WERI-Rb-1 (cell line): ENCODE measurements around the gene SQSTM1.
"Not testable (repeated sequence)": the region's sequence is repeated elsewhere in the genome, so short reads cannot be mapped to it uniquely, and the experiment has no call there.

ENCODE experiments used
- DNase-seq: peaks from one replicate; pipeline ENCODE4 v3.0.0-alpha.2; 2020
- H3K27ac ChIP-seq: fragments of 250-450 bp; sonication (Bioruptor Pico); 2 replicates; pipeline ENCODE4 v1.5.1; 2020; ENCODE audit warnings: mild to moderate bottlenecking, moderate library complexity
- H3K27me3 ChIP-seq: fragments of 250-450 bp; sonication (Bioruptor Pico); 2 replicates; pipeline ENCODE4 v1.5.1; 2021; ENCODE audit warnings: mild to moderate bottlenecking, low read depth, moderate library complexity; ENCODE audit not compliant: insufficient read depth, severe bottlenecking
- H3K36me3 ChIP-seq: fragments of 250-450 bp; sonication (Bioruptor Pico); 2 replicates; pipeline ENCODE4 v1.5.1; 2020; ENCODE audit warnings: mild to moderate bottlenecking, moderate library complexity
- H3K4me3 ChIP-seq: 2 replicates; pipeline ENCODE4 v1.5.1; 2011; ENCODE audit warnings: low read depth, mild to moderate bottlenecking, control low read depth, low read length
- H3K9me3 ChIP-seq: fragments of 250-450 bp; sonication (Bioruptor Pico); 2 replicates; pipeline ENCODE4 v1.5.1; 2021; ENCODE audit warnings: mild to moderate bottlenecking, moderate library complexity; ENCODE audit not compliant: severe bottlenecking
- TF ChIP-seq, protein P1 (sequence below): IDR thresholded peaks from 2 replicates; pipeline ENCODE4 v1.5.1; 2011; ENCODE audit warnings: low read depth, mild to moderate bottlenecking, control low read depth, inconsistent platforms, low read length

Gene SQSTM1

DNA sequence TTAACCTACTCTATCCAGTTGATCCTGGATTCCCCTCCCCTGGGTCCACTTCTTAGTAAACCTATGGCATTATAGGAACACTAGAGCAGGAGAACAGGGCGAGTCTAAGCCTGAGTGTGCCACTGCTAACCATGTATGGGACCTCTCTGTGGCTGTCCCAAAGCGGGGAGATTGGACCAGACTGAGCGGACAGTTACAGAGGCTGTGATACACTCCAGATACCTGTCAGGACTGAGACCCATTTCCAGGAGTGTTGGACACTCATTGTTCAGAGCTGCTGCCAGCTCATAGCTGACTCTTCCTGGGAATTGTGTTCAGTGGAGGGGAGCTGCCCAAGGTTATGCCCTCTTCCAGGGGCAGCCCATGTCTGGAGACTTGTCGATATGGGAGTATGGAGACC is 38.9 kb upstream of the SQSTM1 start:
- DNase-seq = no peak
- Histone ChIP-seq H3K4me3 (no peak overlapping the region), H3K36me3 (0 out of 2 replicates have a peak, but pooled peaks cover 3% of the 10 kb centered on the region), H3K9me3 (no peaks in the 10 kb centered on the region), H3K27me3 (no peaks in the 10 kb centered on the region), H3K27ac (no peak overlapping the region)
- TF ChIP-seq, protein P1, sequence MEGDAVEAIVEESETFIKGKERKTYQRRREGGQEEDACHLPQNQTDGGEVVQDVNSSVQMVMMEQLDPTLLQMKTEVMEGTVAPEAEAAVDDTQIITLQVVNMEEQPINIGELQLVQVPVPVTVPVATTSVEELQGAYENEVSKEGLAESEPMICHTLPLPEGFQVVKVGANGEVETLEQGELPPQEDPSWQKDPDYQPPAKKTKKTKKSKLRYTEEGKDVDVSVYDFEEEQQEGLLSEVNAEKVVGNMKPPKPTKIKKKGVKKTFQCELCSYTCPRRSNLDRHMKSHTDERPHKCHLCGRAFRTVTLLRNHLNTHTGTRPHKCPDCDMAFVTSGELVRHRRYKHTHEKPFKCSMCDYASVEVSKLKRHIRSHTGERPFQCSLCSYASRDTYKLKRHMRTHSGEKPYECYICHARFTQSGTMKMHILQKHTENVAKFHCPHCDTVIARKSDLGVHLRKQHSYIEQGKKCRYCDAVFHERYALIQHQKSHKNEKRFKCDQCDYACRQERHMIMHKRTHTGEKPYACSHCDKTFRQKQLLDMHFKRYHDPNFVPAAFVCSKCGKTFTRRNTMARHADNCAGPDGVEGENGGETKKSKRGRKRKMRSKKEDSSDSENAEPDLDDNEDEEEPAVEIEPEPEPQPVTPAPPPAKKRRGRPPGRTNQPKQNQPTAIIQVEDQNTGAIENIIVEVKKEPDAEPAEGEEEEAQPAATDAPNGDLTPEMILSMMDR = no peak

DNA sequence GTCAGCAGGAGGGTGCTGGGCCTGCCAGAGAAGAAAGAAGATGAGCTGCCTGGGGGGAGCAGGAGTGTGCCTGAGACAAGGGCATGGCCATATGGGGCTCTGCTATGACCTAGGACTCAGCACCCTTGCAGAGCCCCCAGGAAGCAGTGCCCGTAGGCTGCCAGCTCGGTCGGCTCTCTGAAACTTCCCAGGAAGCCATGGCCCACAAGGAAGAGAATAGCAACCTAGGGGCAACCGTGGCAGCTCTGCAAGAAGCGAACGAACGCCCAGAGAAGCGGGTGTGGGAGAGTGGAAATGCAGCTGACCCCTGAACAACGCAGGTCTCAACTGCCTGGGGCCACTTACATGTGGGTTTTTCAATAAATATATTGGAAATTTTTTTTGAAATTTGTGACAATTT is 37.6 kb upstream of the SQSTM1 start:
- H3K27ac ChIP-seq = no peak overlapping the region
- H3K27me3 ChIP-seq = no peaks in the 10 kb centered on the region
- no peak for DNase-seq
- H3K4me3 ChIP-seq = no peak overlapping the region
- TF ChIP-seq, protein P1 = no peak
- H3K9me3 ChIP-seq = no peaks in the 10 kb centered on the region
- no peaks in the 10 kb centered on the region for H3K36me3 ChIP-seq

DNA sequence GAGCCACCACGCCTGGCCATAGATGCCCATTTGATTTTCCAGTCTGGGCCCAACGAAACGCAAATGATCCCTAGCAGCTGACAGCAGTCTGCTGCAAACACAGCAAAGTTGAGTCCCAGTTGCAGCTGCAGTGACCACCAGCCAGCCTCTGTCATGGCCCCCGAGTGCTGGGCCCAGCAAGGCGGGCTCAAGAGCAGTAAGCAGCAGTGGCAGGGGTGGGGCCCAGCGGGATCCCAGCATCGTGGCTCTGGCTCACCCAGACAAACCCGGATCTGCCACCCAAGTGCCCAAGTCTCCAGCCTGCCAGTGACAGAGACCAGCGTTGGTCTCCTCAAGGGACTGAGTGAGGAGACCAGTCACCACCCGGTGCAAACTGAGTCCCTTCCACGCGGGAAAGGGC is 33.8 kb upstream of the SQSTM1 start:
- Histone ChIP-seq H3K27me3 (no peaks in the 10 kb centered on the region), H3K36me3 (no peaks in the 10 kb centered on the region), H3K27ac (no peak overlapping the region), H3K9me3 (no peaks in the 10 kb centered on the region), H3K4me3 (no peak overlapping the region)
- DNase-seq = no peak
- TF ChIP-seq, protein P1 = no peak

DNA sequence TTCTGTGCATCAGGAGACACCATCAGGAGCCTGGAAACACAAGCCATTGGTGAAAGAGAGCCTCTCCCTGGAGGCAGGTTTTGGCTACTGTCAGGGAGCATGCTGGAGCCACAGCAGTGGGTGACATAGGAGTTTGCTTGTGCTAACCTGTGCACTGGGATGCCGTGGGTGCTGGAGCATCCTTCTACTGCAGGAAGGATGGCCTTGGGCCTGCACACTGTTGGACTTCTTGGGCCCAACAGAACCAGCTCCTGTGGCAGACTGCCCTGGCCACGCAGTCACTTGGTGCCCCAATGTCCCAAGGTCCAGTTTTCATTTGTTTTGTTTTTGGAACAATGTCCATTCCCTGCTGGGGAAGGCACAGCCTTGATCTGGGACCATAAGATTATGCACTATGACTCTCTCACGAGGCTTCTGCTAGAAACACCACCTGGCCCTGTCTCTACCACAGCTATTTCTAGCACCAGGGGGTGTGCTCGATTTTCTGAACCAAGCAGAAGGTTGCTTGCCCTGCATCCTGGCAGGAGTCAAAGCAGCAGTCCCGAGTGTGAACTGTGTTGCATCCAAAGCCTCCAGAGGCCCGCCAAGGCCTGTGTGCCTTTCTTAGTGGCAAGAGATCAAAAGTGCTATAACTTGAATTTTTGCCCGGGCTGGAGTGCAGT is 32.4 kb upstream of the SQSTM1 start:
- TF ChIP-seq, protein P1 = no peak
- H3K9me3 ChIP-seq = no peaks in the 10 kb centered on the region
- no peaks in the 10 kb centered on the region for H3K27me3 ChIP-seq

DNA sequence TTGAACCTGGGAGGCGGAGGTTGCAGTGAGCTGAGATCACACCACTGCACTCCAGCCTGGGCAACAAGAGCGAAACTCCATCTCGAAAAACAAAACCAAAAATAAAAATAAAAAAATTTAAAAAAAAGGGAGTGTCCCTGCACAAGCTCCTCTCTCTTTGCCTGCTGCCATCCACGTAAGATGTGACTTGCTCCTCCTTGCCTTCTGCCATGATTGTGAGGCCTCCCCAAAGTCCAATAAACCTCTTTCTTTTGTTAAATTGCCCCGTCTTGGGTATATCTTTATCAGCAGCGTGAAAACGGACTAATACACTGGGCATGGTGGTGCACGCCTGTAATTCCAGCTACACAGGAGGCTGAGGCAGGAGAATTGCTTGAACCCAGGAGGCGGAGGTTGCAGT is 31.4 kb upstream of the SQSTM1 start:
- DNase-seq, H3K36me3 ChIP-seq, H3K27ac ChIP-seq, H3K9me3 ChIP-seq, H3K4me3 ChIP-seq, H3K27me3 ChIP-seq: not testable (repeated sequence)

More for the DNA sequence above, 32.4 kb upstream of the SQSTM1 start:
- no peaks in the 10 kb centered on the region for H3K36me3 ChIP-seq
- no peak for DNase-seq
- no peak overlapping the region for H3K4me3 ChIP-seq
- H3K27ac ChIP-seq = no peak overlapping the region

DNA sequence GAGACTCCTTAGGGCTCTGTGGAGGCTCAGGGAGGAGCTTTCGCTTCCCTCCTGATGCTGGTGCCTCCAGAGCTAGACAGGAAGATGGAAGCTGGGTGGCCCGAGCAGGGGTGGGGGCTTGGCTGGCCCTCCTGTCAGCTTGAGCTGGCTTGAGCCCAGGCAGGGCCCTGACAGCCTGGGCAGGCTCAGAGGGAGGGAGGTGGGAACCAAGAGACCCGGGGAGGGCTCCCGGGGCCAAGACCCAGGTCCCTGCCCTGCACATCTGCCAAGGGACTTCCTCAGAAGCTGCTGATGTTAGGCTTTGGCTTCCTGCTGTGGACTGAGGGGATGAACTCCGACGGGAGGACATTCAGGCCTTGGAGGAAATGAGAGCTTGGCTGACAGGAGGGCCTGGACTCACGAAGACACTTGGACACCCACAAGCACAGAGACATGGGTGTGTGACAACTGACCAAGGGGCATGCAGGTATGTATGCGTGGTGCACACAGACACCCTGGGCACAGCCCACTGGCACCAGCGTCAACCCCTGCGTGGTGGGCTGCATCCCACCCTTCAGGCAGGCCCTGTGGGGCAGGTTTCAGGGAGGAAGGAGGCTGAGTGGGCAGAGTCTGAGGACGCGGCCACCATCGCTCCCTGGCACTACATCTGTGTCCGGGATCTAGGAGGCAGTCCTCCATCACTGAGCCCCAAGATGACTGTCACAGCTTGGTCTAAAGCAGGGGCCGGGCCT is 28.7 kb upstream of the SQSTM1 start:
- no peak overlapping the region for H3K4me3 ChIP-seq
- no peaks in the 10 kb centered on the region for H3K27me3 ChIP-seq
- H3K36me3 ChIP-seq = no peaks in the 10 kb centered on the region
- no peak for DNase-seq
- TF ChIP-seq, protein P1 = no peak
- H3K27ac ChIP-seq = no peak overlapping the region
- H3K9me3 ChIP-seq = no peaks in the 10 kb centered on the region
